ENCODE data around the gene KRT38. TPM values are rescaled to one million over a fixed set of nuclear protein-coding genes. Genes with fewer than 3 reads are reported as not detected.

Gene KRT38
- total RNA-seq, 1 experiment from 2014 or later, result not detected

GRCh38 chr17:41449008-41449407 lies 8.2 kb upstream of the KRT38 start:
- Histone ChIP-seq H3K4me3 (ENCODE audit: low read depth, low read length) (no peak overlapping the region), H3K4me1 (no peaks in the 10 kb centered on the region), H3K27me3 (replicated peaks; ENCODE audit: control insufficient read depth, insufficient read depth, low read length) (no peaks in the 10 kb centered on the region), H3K9me3 (peaks cover 8% of the 10 kb centered on the region), H3K36me3 (ENCODE audit: control insufficient read depth, insufficient read depth, low read length) (no peaks in the 10 kb centered on the region)
- H3K27ac Mint-ChIP-seq (ENCODE audit: unreplicated experiment), result no peak overlapping the region
- no TSS peak for BruUV-seq (replicated peaks)
- intact Hi-C loops (cut with micrococcal nuclease; ENCODE audit: unreplicated experiment), result no loop called here
- POLR2A ChIA-PET, result no interaction called here
- no peak for TF ChIP-seq CTCF (IDR thresholded peaks at IDR 0.05; ENCODE audit: insufficient read depth in 1 of 2, low read depth in 1 of 2, low read length in 1 of 2, severe bottlenecking in 1 of 2, unreplicated experiment in 1 of 2)
- no peaks in the 10 kb centered on the region for H3K27me3 Mint-ChIP-seq (ENCODE audit: insufficient read depth, unreplicated experiment)
- peaks cover 6% of the 10 kb centered on the region for H3K4me1 Mint-ChIP-seq (ENCODE audit: low read depth, unreplicated experiment)
- CTCF ChIA-PET, result no interaction called here
- H3K4me3 Mint-ChIP-seq (ENCODE audit: unreplicated experiment), result no peak overlapping the region
- no peak for DNase-seq
- H3K36me3 Mint-ChIP-seq (ENCODE audit: insufficient read depth, unreplicated experiment), result no peaks in the 10 kb centered on the region
- H3K9me3 Mint-ChIP-seq (ENCODE audit: unreplicated experiment), result peaks cover 25% of the 10 kb centered on the region

GRCh38 chr17:41448506-41448905 lies 7.7 kb upstream of the KRT38 start:
- CTCF ChIA-PET, result no interaction called here
- H3K9me3 Mint-ChIP-seq (ENCODE audit: unreplicated experiment), result peaks cover 25% of the 10 kb centered on the region

GRCh38 chr17:41446806-41447205 lies 6.0 kb upstream of the KRT38 start:
- Mint-ChIP-seq H3K4me1 (ENCODE audit: low read depth, unreplicated experiment) (peaks cover 6% of the 10 kb centered on the region), H3K27ac (ENCODE audit: unreplicated experiment) (no peak overlapping the region), H3K9me3 (ENCODE audit: unreplicated experiment) (peaks cover 24% of the 10 kb centered on the region), H3K36me3 (ENCODE audit: insufficient read depth, unreplicated experiment) (no peaks in the 10 kb centered on the region), H3K4me3 (ENCODE audit: unreplicated experiment) (no peak overlapping the region), H3K27me3 (ENCODE audit: insufficient read depth, unreplicated experiment) (no peaks in the 10 kb centered on the region)
- TF ChIP-seq CTCF (IDR thresholded peaks at IDR 0.05; ENCODE audit: insufficient read depth in 1 of 2, low read depth in 1 of 2, low read length in 1 of 2, severe bottlenecking in 1 of 2, unreplicated experiment in 1 of 2), result no peak
- ChIA-PET POLR2A (interaction anchor here (0.6 kb wide), 1 partner anchor 379 kb away, joined by 4 read pairs; no protein-coding TSS in a partner anchor), CTCF (interaction anchor here (0.6 kb wide), 1 partner anchor 1091 kb away, joined by 3 read pairs; no protein-coding TSS in a partner anchor)
- Histone ChIP-seq H3K4me1 (no peaks in the 10 kb centered on the region), H3K36me3 (ENCODE audit: control insufficient read depth, insufficient read depth, low read length) (no peaks in the 10 kb centered on the region), H3K4me3 (ENCODE audit: low read depth, low read length) (no peak overlapping the region), H3K27me3 (replicated peaks; ENCODE audit: control insufficient read depth, insufficient read depth, low read length) (no peaks in the 10 kb centered on the region), H3K9me3 (peaks cover 7% of the 10 kb centered on the region)
- no peak for DNase-seq
- no TSS peak for BruUV-seq (replicated peaks)
- intact Hi-C loops (cut with micrococcal nuclease; ENCODE audit: unreplicated experiment), result no loop called here

More at GRCh38 chr17:41448506-41448905, 7.7 kb upstream of the KRT38 start:
- Mint-ChIP-seq H3K36me3 (ENCODE audit: insufficient read depth, unreplicated experiment) (no peaks in the 10 kb centered on the region), H3K27me3 (ENCODE audit: insufficient read depth, unreplicated experiment) (no peaks in the 10 kb centered on the region), H3K4me1 (ENCODE audit: low read depth, unreplicated experiment) (peaks cover 6% of the 10 kb centered on the region), H3K27ac (ENCODE audit: unreplicated experiment) (no peak overlapping the region), H3K4me3 (ENCODE audit: unreplicated experiment) (no peak overlapping the region)
- Histone ChIP-seq H3K4me3 (ENCODE audit: low read depth, low read length) (no peak overlapping the region), H3K36me3 (ENCODE audit: control insufficient read depth, insufficient read depth, low read length) (no peaks in the 10 kb centered on the region), H3K27me3 (replicated peaks; ENCODE audit: control insufficient read depth, insufficient read depth, low read length) (no peaks in the 10 kb centered on the region), H3K9me3 (peaks cover 8% of the 10 kb centered on the region), H3K4me1 (no peaks in the 10 kb centered on the region)
- BruUV-seq (replicated peaks), result no TSS peak
- no peak for TF ChIP-seq CTCF (IDR thresholded peaks at IDR 0.05; ENCODE audit: insufficient read depth in 1 of 2, low read depth in 1 of 2, low read length in 1 of 2, severe bottlenecking in 1 of 2, unreplicated experiment in 1 of 2)
- POLR2A ChIA-PET, result no interaction called here
- intact Hi-C loops (cut with micrococcal nuclease; ENCODE audit: unreplicated experiment), result no loop called here
- DNase-seq, result no peak
